ENCODE measurements around the gene GALNT2.

DNA sequence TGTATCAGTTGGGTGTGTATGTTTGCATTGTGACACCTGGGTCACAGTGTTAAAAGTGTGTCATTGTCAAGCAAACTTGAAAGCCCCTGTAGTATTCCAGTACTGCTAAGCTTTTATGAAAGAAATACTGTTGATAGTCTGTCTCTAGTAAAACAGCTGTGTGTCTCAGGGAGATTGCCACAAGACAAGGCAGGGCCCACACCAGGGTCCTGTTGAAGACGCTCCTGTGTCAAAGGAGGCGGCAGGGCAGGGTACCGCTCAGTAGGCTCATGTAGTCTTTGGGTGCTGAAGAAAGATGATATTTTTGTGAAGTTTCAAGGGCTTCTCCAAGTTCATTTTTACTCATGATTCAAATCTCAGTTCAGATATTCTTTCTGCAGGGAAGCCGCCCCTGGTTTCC is 132.5 kb downstream of the GALNT2 start:
- TF ChIP-seq STAT5B (CRISPR knock-in tag; IDR thresholded peaks at IDR 0.05) (no peak), POLR2A (IDR thresholded peaks at IDR 0.05; ENCODE audit: insufficient read depth in 1 of 2, low read depth in 2 of 2, low read length in 2 of 2) (no peak), ARNTL (CRISPR knock-in tag; IDR thresholded peaks at IDR 0.05) (no peak), TAF1 (CRISPR knock-in tag; IDR thresholded peaks at IDR 0.05) (no peak), NR2F1 (CRISPR knock-in tag; IDR thresholded peaks at IDR 0.05) (no peak), EZH2 (conservative IDR thresholded peaks at IDR 0.05; ENCODE audit: low read depth, low read length) (no peak), ZNF225 (CRISPR knock-in tag; IDR thresholded peaks at IDR 0.05) (no peak), SNAI1 (CRISPR knock-in tag; IDR thresholded peaks at IDR 0.05; ENCODE audit: borderline replicate concordance) (no peak), ZNF24 (IDR thresholded peaks at IDR 0.05) (no peak)
- TF ChIP-seq, protein P1, sequence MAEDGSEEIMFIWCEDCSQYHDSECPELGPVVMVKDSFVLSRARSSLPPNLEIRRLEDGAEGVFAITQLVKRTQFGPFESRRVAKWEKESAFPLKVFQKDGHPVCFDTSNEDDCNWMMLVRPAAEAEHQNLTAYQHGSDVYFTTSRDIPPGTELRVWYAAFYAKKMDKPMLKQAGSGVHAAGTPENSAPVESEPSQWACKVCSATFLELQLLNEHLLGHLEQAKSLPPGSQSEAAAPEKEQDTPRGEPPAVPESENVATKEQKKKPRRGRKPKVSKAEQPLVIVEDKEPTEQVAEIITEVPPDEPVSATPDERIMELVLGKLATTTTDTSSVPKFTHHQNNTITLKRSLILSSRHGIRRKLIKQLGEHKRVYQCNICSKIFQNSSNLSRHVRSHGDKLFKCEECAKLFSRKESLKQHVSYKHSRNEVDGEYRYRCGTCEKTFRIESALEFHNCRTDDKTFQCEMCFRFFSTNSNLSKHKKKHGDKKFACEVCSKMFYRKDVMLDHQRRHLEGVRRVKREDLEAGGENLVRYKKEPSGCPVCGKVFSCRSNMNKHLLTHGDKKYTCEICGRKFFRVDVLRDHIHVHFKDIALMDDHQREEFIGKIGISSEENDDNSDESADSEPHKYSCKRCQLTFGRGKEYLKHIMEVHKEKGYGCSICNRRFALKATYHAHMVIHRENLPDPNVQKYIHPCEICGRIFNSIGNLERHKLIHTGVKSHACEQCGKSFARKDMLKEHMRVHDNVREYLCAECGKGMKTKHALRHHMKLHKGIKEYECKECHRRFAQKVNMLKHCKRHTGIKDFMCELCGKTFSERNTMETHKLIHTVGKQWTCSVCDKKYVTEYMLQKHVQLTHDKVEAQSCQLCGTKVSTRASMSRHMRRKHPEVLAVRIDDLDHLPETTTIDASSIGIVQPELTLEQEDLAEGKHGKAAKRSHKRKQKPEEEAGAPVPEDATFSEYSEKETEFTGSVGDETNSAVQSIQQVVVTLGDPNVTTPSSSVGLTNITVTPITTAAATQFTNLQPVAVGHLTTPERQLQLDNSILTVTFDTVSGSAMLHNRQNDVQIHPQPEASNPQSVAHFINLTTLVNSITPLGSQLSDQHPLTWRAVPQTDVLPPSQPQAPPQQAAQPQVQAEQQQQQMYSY (CRISPR knock-in tag; IDR thresholded peaks at IDR 0.05), result no peak
- TF ChIP-seq, protein P2, sequence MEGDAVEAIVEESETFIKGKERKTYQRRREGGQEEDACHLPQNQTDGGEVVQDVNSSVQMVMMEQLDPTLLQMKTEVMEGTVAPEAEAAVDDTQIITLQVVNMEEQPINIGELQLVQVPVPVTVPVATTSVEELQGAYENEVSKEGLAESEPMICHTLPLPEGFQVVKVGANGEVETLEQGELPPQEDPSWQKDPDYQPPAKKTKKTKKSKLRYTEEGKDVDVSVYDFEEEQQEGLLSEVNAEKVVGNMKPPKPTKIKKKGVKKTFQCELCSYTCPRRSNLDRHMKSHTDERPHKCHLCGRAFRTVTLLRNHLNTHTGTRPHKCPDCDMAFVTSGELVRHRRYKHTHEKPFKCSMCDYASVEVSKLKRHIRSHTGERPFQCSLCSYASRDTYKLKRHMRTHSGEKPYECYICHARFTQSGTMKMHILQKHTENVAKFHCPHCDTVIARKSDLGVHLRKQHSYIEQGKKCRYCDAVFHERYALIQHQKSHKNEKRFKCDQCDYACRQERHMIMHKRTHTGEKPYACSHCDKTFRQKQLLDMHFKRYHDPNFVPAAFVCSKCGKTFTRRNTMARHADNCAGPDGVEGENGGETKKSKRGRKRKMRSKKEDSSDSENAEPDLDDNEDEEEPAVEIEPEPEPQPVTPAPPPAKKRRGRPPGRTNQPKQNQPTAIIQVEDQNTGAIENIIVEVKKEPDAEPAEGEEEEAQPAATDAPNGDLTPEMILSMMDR (CRISPR knock-in tag; IDR thresholded peaks at IDR 0.05), result no peak
- TF ChIP-seq, protein P3, sequence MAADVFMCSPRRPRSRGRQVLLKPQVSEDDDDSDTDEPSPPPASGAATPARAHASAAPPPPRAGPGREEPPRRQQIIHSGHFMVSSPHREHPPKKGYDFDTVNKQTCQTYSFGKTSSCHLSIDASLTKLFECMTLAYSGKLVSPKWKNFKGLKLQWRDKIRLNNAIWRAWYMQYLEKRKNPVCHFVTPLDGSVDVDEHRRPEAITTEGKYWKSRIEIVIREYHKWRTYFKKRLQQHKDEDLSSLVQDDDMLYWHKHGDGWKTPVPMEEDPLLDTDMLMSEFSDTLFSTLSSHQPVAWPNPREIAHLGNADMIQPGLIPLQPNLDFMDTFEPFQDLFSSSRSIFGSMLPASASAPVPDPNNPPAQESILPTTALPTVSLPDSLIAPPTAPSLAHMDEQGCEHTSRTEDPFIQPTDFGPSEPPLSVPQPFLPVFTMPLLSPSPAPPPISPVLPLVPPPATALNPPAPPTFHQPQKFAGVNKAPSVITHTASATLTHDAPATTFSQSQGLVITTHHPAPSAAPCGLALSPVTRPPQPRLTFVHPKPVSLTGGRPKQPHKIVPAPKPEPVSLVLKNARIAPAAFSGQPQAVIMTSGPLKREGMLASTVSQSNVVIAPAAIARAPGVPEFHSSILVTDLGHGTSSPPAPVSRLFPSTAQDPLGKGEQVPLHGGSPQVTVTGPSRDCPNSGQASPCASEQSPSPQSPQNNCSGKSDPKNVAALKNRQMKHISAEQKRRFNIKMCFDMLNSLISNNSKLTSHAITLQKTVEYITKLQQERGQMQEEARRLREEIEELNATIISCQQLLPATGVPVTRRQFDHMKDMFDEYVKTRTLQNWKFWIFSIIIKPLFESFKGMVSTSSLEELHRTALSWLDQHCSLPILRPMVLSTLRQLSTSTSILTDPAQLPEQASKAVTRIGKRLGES (CRISPR knock-in tag; IDR thresholded peaks at IDR 0.05; ENCODE audit: borderline replicate concordance), result no peak

All from HepG2 (cell line).